Hematopoietic multipotent progenitor cell treated with erythropoietin and hydrocortisone succinate and interleukin-3 and kit ligand, for 15 days (in vitro differentiated cells): Measurements from ENCODE around the gene PRDM8.
"Not testable (repeated sequence)": the region's sequence is repeated elsewhere in the genome, so short reads cannot be mapped to it uniquely, and the experiment has no call there.

Source experiments
- DNase-seq: peaks from one replicate; pipeline ENCODE4 v3.0.0-alpha.2; 2015; ENCODE audit warnings: low spot score

PRDM8 gene

GRCh38 chr4:80228460-80228859, 31.2 kb downstream of the PRDM8 start:
- no peak for DNase-seq

GRCh38 chr4:80229128-80229527, 31.8 kb downstream of the PRDM8 start:
- DNase-seq = no peak

- DNase-seq = no peak
Measured at GRCh38 chr4:80229590-80229989, 32.3 kb downstream of the PRDM8 start.

GRCh38 chr4:80231180-80231579, 33.9 kb downstream of the PRDM8 start:
- no peak for DNase-seq

GRCh38 chr4:80232707-80233370, 35.5 kb downstream of the PRDM8 start:
- DNase-seq = no peak

- DNase-seq = no peak
Measured at GRCh38 chr4:80233390-80233789, 36.1 kb downstream of the PRDM8 start.

DNA sequence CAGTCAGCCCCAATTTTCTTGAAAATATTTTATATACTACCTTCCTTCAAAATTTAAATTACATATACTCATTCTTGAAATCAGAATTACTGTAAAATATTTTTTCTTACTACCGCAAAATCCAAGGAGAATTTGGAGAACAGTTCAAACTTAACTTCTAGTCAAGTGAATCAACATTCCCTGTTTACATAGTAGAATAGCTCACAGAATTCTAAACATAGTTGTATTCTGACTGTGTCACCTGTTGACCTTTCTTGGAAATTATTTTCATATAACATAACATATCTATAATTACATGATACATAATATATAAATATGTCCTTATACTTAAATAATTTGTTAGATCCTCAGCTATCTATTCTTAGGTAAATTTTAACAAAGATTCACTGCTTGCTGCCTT, 38.1 kb downstream of the PRDM8 start:
- DNase-seq = no peak

GRCh38 chr4:80237992-80238391, 40.7 kb downstream of the PRDM8 start:
- no peak for DNase-seq

DNA sequence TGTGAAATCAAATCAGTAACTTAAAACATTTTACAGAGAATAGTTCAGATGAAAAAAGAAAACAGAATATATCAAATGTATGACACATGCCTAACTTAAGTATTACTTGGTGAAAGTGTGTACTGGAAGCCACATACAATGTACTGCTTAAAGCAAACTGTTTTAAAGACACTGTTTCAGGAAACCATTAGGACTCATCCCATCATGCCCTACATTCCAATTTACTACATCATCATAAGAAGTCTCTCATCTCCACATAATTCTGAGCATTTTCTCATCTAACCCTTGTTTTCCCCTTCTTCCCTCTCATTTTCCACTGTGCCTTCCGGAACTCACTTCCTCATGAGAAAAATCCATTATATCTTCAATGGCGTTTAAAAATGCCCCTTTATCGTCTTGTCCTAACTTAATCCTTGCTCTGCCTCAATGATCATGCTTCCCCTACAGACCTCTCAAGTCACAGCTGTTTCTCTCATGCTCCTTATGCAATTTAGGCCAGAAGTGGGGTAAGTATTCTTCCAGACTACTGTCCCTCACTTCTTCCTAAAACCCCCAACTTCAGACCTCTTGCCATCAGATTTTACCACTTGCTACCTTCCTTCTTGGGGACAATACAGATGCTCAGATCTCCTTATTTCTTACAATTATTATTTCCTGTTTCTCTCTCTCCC, 42.3 kb downstream of the PRDM8 start:
- no peak for DNase-seq

DNA sequence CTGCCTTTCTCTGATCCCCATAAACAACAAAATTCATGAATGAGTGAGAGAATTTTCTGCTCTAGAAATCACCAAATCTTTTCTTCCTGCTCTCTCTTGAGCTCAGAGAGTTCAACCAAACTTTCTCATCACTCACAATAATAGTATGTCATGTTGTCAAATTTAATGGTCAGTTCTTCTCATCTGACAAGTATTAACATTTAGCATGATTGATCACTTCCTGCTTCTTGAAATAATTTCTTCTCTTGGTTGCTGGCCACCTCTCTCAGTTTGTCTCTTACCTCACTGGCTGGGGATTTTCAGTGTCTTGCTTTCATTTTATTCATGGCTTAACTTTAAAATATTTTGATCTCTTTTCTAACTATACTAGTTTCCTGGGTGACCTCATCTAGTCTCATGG, 43.7 kb downstream of the PRDM8 start:
- no peak for DNase-seq

DNA sequence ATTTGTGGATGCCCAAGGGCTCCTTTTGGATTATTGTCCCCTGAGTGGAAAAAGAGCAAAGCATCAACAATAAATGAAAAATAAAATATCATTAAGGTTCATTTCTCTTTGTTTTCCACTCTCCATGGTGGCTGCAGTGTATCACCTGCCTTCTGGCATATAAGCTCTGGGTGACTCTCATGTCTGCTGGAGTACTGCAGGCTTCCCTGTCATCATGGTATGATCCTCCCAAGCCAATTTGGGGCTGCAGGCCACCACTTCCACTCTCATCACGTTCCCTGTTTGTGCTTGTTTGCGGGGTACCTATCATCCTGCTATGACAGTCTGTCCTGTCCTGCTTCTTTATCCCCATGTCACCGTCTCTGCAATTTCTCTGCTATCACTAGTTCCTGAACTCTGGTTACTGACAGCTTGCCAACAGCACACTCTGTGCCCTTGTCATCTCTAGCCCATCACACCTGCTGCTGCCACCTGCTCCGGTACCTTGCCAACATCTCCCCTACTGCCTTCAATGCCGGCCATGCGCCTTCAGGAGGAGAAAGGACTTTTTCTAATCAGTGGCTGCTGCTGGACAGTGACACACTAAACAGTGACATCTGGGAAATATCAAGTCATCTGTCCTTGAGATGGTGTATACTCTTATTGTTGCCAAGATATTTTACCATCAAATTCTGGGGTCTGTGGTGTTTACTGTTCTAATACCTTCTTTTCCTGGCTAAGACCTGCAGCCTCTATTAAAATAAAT, 46.1 kb downstream of the PRDM8 start:
- no peak for DNase-seq

DNA sequence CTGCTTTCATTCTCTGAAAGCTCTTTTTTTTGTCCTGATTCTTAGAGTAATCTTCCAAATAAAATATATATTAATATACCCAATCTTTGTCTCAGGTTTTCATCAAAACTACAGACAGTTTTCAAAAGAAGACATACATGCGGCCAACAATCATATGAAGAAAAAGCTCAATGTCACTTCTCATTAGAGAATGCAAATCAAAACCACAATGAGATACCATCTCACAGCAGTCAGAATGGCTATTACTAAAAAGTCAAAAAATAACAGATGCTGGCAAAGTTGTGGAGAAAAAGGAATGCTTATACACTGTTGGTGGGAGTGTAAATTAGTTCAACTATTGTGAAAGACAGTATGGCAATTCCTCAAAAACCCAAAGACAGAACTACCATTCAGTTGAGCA, 50.2 kb downstream of the PRDM8 start:
- DNase-seq = not testable (repeated sequence)

GRCh38 chr4:80249144-80249543, 51.8 kb downstream of the PRDM8 start:
- no peak for DNase-seq

DNA sequence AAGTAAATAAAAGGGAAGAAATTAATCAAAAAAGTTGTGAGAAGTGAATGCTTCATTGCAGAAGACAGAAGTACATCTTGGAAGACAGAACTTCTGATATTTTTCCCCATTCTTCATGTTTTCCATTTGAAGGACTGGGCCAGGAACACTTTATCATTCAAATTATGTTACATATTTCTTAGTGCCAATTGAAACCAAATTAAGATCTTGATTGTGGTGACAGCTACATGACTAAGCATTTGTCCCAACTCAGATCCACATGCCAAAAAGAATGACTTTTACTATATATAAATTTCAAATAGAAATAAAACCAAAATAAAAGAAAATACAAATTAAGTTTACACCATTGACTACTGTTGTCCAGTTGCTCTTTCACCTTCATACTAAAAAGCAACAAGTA, 55.1 kb downstream of the PRDM8 start:
- DNase-seq = peak; percentile 35

DNA sequence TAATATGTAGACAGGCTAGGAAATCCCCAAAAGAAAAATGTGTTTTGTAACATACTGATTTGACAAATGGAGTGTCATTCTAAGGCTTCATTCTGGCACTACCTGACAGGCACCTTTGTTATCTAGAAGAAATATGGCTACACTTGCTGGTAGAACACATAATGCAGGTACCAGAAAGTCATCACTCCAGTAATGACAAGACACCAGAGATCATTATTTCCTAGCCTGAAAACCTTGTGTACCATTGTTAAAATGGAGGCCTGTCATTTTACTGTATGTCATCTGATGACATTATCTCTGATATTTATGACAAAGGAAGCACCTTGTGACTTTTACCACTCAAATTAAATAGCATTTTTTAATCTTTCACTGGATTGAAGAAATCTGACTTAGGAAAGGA, 55.6 kb downstream of the PRDM8 start:
- no peak for DNase-seq

GRCh38 chr4:80253510-80253909, 56.2 kb downstream of the PRDM8 start:
- DNase-seq = peak; percentile 61
